ENCODE data around the gene ERC2. TPM values are rescaled to one million over a fixed set of nuclear protein-coding genes. Genes with fewer than 3 reads are reported as not detected.

ERC2 gene
- polyA plus RNA-seq, 1 experiment: 0.07 TPM

DNA sequence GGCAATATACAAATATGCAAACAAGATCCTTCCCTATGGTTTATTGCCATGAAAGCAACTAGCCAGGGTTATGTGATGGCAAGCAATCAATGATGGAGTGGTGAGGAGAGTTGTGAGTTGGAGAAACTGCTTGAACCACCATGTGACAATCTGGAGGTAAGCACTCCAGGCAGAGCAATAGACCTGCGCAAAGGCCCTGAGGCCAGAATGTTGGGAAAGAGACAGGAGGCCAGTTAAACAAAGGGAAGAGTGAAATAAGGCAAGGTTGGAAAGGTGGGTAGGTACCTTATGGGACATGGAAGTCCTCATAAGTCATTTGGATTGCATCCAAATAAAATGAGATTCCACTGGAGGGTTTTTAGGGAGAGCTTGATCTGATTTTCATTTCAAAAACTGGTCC, 901.1 kb downstream of the ERC2 start:
- CTCF ChIA-PET: no interaction called here
- POLR2A ChIA-PET: no interaction called here
- TF ChIP-seq, protein P1, sequence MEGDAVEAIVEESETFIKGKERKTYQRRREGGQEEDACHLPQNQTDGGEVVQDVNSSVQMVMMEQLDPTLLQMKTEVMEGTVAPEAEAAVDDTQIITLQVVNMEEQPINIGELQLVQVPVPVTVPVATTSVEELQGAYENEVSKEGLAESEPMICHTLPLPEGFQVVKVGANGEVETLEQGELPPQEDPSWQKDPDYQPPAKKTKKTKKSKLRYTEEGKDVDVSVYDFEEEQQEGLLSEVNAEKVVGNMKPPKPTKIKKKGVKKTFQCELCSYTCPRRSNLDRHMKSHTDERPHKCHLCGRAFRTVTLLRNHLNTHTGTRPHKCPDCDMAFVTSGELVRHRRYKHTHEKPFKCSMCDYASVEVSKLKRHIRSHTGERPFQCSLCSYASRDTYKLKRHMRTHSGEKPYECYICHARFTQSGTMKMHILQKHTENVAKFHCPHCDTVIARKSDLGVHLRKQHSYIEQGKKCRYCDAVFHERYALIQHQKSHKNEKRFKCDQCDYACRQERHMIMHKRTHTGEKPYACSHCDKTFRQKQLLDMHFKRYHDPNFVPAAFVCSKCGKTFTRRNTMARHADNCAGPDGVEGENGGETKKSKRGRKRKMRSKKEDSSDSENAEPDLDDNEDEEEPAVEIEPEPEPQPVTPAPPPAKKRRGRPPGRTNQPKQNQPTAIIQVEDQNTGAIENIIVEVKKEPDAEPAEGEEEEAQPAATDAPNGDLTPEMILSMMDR (IDR thresholded peaks at IDR 0.05; ENCODE audit: insufficient read depth, low read depth, low read length): no peak

DNA sequence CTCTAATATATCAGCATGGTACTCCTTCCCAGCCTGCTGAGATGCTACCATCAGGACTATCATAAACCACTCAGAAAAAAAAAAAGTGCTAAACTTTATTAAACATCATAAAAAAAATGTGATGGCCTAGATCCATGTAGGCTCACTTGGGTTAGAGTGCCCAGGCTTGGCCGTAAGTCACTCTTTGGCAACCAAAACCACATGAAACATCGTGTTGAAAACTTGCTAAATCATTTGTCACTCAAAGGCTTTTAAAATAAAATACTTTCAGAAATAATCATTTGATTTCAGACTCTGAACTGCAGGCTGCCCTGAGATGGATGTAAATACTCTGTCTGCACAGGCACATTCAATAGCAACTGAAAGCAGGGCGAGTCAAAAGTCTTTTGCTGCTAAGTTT, 902.7 kb downstream of the ERC2 start:
- ChIA-PET CTCF (interaction anchor here (1.5 kb wide), 1 partner anchor 16 kb away, joined by 5 read pairs; no protein-coding TSS in a partner anchor), POLR2A (no interaction called here)
- no peak for DNase-seq (ENCODE audit: low read depth)
- Histone ChIP-seq H3K4me3 (ENCODE audit: low read depth, low read length) (no peak overlapping the region), H3K36me3 (ENCODE audit: control insufficient read depth, insufficient read depth, low read length) (no peaks in the 10 kb centered on the region), H3K27me3 (ENCODE audit: control insufficient read depth, insufficient read depth, low read length) (no peaks in the 10 kb centered on the region)
- TF ChIP-seq, protein P1 (IDR thresholded peaks at IDR 0.05; ENCODE audit: insufficient read depth, low read depth, low read length): no peak

More for the DNA sequence above, 901.1 kb downstream of the ERC2 start:
- DNase-seq (ENCODE audit: low read depth): no peak
- H3K27me3 ChIP-seq (ENCODE audit: control insufficient read depth, insufficient read depth, low read length): no peaks in the 10 kb centered on the region
- H3K4me3 ChIP-seq (ENCODE audit: low read depth, low read length): no peak overlapping the region
- H3K36me3 ChIP-seq (ENCODE audit: control insufficient read depth, insufficient read depth, low read length): no peaks in the 10 kb centered on the region

DNA sequence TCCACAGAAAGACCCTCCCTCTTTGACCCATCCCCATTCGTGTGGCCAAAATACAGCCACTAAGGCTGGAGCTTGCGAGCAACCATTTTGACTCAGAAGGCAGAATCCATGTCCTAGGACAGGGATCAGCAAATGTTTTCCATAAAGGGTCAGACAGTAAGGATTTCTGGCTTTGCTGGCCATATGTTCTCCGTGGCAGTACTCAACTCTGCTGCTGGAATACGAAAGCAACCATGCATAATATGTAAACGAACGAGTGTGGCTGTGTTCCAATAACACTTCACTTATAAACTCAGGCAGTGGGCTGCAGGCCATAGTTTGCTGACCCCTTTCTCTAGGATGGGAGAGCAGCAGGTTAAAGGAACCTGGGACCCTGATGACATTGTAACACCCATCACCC, 903.5 kb downstream of the ERC2 start:
- ChIA-PET CTCF (interaction anchor here (0.6 to 1.5 kb wide), 2 partner anchors 15 to 248 kb away, joined by 3 to 5 read pairs; no protein-coding TSS in a partner anchor), POLR2A (no interaction called here)
- Histone ChIP-seq H3K27me3 (ENCODE audit: control insufficient read depth, insufficient read depth, low read length) (no peaks in the 10 kb centered on the region), H3K36me3 (ENCODE audit: control insufficient read depth, insufficient read depth, low read length) (no peaks in the 10 kb centered on the region), H3K4me3 (ENCODE audit: low read depth, low read length) (no peak overlapping the region)
- TF ChIP-seq, protein P1 (IDR thresholded peaks at IDR 0.05; ENCODE audit: insufficient read depth, low read depth, low read length): no peak
- no peak for DNase-seq (ENCODE audit: low read depth)

GRCh38 chr3:55562700-55563099, 905.6 kb downstream of the ERC2 start:
- TF ChIP-seq, protein P1 (IDR thresholded peaks at IDR 0.05; ENCODE audit: insufficient read depth, low read depth, low read length): no peak
- ChIA-PET POLR2A (no interaction called here), CTCF (interaction anchor here (1.5 kb wide), 1 partner anchor 13 kb away, joined by 6 read pairs; no protein-coding TSS in a partner anchor)
- H3K27me3 ChIP-seq (ENCODE audit: control insufficient read depth, insufficient read depth, low read length): no peaks in the 10 kb centered on the region
- no peak overlapping the region for H3K4me3 ChIP-seq (ENCODE audit: low read depth, low read length)
- no peak for DNase-seq (ENCODE audit: low read depth)
- no peaks in the 10 kb centered on the region for H3K36me3 ChIP-seq (ENCODE audit: control insufficient read depth, insufficient read depth, low read length)

- DNase-seq (ENCODE audit: low read depth): no peak
- ChIA-PET POLR2A (no interaction called here), CTCF (interaction anchor here (1.0 kb wide), 1 partner anchor 38 kb away, joined by 3 read pairs; no protein-coding TSS in a partner anchor)
- no peak overlapping the region for H3K4me3 ChIP-seq (ENCODE audit: low read depth, low read length)
- TF ChIP-seq, protein P1 (IDR thresholded peaks at IDR 0.05; ENCODE audit: insufficient read depth, low read depth, low read length): no peak
- peaks cover 2% of the 10 kb centered on the region; the same call in 1 of the 2 replicates for H3K27me3 ChIP-seq (ENCODE audit: control insufficient read depth, insufficient read depth, low read length)
- H3K36me3 ChIP-seq (ENCODE audit: control insufficient read depth, insufficient read depth, low read length): no peaks in the 10 kb centered on the region
Observed at GRCh38 chr3:55559500-55560423, 908.5 kb downstream of the ERC2 start.
